ENCODE measurements around the gene PLCL1. TPM values are rescaled to one million over a fixed set of nuclear protein-coding genes. Genes with fewer than 3 reads are reported as not detected.

The PLCL1 gene
- total RNA-seq, 1 experiment from 2014 or later = 0.07 TPM

- H3K9me3 Mint-ChIP-seq = no peaks in the 10 kb centered on the region
- no peak overlapping the region for H3K4me3 Mint-ChIP-seq
- CTCF ChIA-PET = no interaction called here
- no peak overlapping the region for H3K27ac Mint-ChIP-seq
- POLR2A ChIA-PET = no interaction called here
- no peaks in the 10 kb centered on the region for H3K36me3 Mint-ChIP-seq
- ATAC-seq (no peak), DNase-seq (ENCODE audit: low spot score) (no peak)
- H3K27me3 Mint-ChIP-seq (ENCODE audit: low read depth) = no peaks in the 10 kb centered on the region
- H3K4me1 Mint-ChIP-seq = no peaks in the 10 kb centered on the region
- TF ChIP-seq, protein P1, sequence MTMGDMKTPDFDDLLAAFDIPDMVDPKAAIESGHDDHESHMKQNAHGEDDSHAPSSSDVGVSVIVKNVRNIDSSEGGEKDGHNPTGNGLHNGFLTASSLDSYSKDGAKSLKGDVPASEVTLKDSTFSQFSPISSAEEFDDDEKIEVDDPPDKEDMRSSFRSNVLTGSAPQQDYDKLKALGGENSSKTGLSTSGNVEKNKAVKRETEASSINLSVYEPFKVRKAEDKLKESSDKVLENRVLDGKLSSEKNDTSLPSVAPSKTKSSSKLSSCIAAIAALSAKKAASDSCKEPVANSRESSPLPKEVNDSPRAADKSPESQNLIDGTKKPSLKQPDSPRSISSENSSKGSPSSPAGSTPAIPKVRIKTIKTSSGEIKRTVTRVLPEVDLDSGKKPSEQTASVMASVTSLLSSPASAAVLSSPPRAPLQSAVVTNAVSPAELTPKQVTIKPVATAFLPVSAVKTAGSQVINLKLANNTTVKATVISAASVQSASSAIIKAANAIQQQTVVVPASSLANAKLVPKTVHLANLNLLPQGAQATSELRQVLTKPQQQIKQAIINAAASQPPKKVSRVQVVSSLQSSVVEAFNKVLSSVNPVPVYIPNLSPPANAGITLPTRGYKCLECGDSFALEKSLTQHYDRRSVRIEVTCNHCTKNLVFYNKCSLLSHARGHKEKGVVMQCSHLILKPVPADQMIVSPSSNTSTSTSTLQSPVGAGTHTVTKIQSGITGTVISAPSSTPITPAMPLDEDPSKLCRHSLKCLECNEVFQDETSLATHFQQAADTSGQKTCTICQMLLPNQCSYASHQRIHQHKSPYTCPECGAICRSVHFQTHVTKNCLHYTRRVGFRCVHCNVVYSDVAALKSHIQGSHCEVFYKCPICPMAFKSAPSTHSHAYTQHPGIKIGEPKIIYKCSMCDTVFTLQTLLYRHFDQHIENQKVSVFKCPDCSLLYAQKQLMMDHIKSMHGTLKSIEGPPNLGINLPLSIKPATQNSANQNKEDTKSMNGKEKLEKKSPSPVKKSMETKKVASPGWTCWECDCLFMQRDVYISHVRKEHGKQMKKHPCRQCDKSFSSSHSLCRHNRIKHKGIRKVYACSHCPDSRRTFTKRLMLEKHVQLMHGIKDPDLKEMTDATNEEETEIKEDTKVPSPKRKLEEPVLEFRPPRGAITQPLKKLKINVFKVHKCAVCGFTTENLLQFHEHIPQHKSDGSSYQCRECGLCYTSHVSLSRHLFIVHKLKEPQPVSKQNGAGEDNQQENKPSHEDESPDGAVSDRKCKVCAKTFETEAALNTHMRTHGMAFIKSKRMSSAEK (CRISPR knock-in tag; IDR thresholded peaks at IDR 0.05; ENCODE audit: borderline replicate concordance) = no peak
- TF ChIP-seq, protein P2, sequence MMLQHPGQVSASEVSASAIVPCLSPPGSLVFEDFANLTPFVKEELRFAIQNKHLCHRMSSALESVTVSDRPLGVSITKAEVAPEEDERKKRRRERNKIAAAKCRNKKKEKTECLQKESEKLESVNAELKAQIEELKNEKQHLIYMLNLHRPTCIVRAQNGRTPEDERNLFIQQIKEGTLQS (CRISPR knock-in tag; conservative IDR thresholded peaks at IDR 0.05) = no peak
- TF ChIP-seq PREB (CRISPR knock-in tag; IDR thresholded peaks at IDR 0.05; ENCODE audit: borderline replicate concordance) (no peak), ZNF671 (CRISPR knock-in tag; IDR thresholded peaks at IDR 0.05) (no peak), SMAD4 (CRISPR knock-in tag; IDR thresholded peaks at IDR 0.05) (no peak), RORB (CRISPR knock-in tag; IDR thresholded peaks at IDR 0.05) (no peak), E2F4 (CRISPR knock-in tag; IDR thresholded peaks at IDR 0.05; ENCODE audit: borderline replicate concordance, low read depth) (no peak), MXD4 (CRISPR knock-in tag; IDR thresholded peaks at IDR 0.05; ENCODE audit: borderline replicate concordance) (no peak), ZBTB21 (CRISPR knock-in tag; IDR thresholded peaks at IDR 0.05; ENCODE audit: borderline replicate concordance) (no peak), ZNF232 (CRISPR knock-in tag; IDR thresholded peaks at IDR 0.05) (no peak), FOXP1 (CRISPR knock-in tag; IDR thresholded peaks at IDR 0.05; ENCODE audit: borderline replicate concordance) (no peak), TCF7 (CRISPR knock-in tag; IDR thresholded peaks at IDR 0.05; ENCODE audit: low read depth) (no peak), FOXJ3 (CRISPR knock-in tag; IDR thresholded peaks at IDR 0.05; ENCODE audit: borderline replicate concordance) (no peak), HMGXB4 (CRISPR knock-in tag; IDR thresholded peaks at IDR 0.05) (no peak), NR3C1 (CRISPR knock-in tag; conservative IDR thresholded peaks at IDR 0.05; ENCODE audit: low read depth) (no peak)
- TF ChIP-seq, protein P3, sequence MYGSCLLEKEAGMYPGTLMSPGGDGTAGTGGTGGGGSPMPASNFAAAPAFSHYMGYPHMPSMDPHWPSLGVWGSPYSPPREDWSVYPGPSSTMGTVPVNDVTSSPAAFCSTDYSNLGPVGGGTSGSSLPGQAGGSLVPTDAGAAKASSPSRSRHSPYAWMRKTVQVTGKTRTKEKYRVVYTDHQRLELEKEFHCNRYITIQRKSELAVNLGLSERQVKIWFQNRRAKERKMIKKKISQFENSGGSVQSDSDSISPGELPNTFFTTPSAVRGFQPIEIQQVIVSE (CRISPR knock-in tag; IDR thresholded peaks at IDR 0.05; ENCODE audit: borderline replicate concordance) = no peak
- TF ChIP-seq, protein P4, sequence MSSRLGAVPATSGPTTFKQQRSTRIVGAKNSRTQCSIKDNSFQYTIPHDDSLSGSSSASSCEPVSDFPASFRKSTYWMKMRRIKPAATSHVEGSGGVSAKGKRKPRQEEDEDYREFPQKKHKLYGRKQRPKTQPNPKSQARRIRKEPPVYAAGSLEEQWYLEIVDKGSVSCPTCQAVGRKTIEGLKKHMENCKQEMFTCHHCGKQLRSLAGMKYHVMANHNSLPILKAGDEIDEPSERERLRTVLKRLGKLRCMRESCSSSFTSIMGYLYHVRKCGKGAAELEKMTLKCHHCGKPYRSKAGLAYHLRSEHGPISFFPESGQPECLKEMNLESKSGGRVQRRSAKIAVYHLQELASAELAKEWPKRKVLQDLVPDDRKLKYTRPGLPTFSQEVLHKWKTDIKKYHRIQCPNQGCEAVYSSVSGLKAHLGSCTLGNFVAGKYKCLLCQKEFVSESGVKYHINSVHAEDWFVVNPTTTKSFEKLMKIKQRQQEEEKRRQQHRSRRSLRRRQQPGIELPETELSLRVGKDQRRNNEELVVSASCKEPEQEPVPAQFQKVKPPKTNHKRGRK (CRISPR knock-in tag; IDR thresholded peaks at IDR 0.05; ENCODE audit: borderline replicate concordance) = no peak
- TF ChIP-seq, protein P5, sequence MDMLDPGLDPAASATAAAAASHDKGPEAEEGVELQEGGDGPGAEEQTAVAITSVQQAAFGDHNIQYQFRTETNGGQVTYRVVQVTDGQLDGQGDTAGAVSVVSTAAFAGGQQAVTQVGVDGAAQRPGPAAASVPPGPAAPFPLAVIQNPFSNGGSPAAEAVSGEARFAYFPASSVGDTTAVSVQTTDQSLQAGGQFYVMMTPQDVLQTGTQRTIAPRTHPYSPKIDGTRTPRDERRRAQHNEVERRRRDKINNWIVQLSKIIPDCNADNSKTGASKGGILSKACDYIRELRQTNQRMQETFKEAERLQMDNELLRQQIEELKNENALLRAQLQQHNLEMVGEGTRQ (CRISPR knock-in tag; IDR thresholded peaks at IDR 0.05) = no peak
These were observed 338.8 kb downstream of the PLCL1 start for GRCh38 chr2:198143156-198143555.

Data from WTC11 (cell line).